HEK293T (cell line): ENCODE results near the gene TMPRSS6.

Experiments
- CTCF ChIA-PET: fragments of 350-600 bp; formaldehyde crosslinking; extraction: SDS; loops from one replicate; lab custom pipeline; 2021; ENCODE audit warnings: antibody characterized with exemption, inconsistent platforms; lab: Yijun Ruan, JAX
- POLR2A ChIA-PET: fragments of 350-600 bp; formaldehyde crosslinking; extraction: SDS; loops from one replicate; lab custom pipeline; 2020; ENCODE audit warnings: antibody characterized with exemption, inconsistent platforms; lab: Yijun Ruan, JAX
- DNase-seq: peaks from one replicate; pipeline ENCODE4 v3.0.0; 2012; ENCODE audit warnings: mixed read lengths; ENCODE audit errors: extremely low spot score
- ARNT ChIP-seq: fragments of 450-650 bp; IDR thresholded peaks from 2 replicates; pipeline ENCODE4 v1.6.1; 2017; ENCODE audit warnings: mild to moderate bottlenecking
- BHLHE40 ChIP-seq: fragments of 450-650 bp; IDR thresholded peaks from 2 replicates; pipeline ENCODE4 v1.6.1; 2016; ENCODE audit warnings: mild to moderate bottlenecking, moderate library complexity, borderline replicate concordance
- CTBP1 ChIP-seq: fragments of 450-650 bp; IDR thresholded peaks from 2 replicates; pipeline ENCODE4 v1.6.1; 2016; ENCODE audit warnings: borderline replicate concordance
- ELF4 ChIP-seq: fragments of 450-650 bp; IDR thresholded peaks from 2 replicates; pipeline ENCODE4 v1.6.1; 2017; ENCODE audit warnings: antibody characterized with exemption
- FOXA1 ChIP-seq: fragments of 450-650 bp; IDR thresholded peaks from 2 replicates; pipeline ENCODE4 v1.6.1; 2016; ENCODE audit warnings: mild to moderate bottlenecking
- FOXK2 ChIP-seq: fragments of 450-650 bp; IDR thresholded peaks from 2 replicates; pipeline ENCODE4 v1.6.1; 2016; ENCODE audit warnings: mild to moderate bottlenecking
- FOXM1 ChIP-seq: fragments of 450-650 bp; IDR thresholded peaks from 2 replicates; pipeline ENCODE4 v1.6.1; 2017; ENCODE audit warnings: mild to moderate bottlenecking, borderline replicate concordance
- HDGF ChIP-seq: fragments of 450-650 bp; IDR thresholded peaks from 2 replicates; pipeline ENCODE4 v1.6.1; 2017; ENCODE audit warnings: antibody characterized with exemption, borderline replicate concordance
- L3MBTL2 ChIP-seq: fragments of 450-650 bp; conservative IDR thresholded peaks from 2 replicates; pipeline ENCODE4 v1.6.1; 2016; ENCODE audit warnings: mild to moderate bottlenecking
- LEF1 ChIP-seq: fragments of 450-650 bp; IDR thresholded peaks from 2 replicates; pipeline ENCODE4 v1.6.1; 2017; ENCODE audit warnings: mild to moderate bottlenecking, borderline replicate concordance
- NFRKB ChIP-seq: fragments of 450-650 bp; IDR thresholded peaks from 2 replicates; pipeline ENCODE4 v1.6.1; 2016; ENCODE audit warnings: mild to moderate bottlenecking, moderate library complexity
- PKNOX1 ChIP-seq: fragments of 450-650 bp; IDR thresholded peaks from 2 replicates; pipeline ENCODE4 v1.6.1; 2016
- SP1 ChIP-seq: fragments of 450-650 bp; IDR thresholded peaks from 2 replicates; pipeline ENCODE4 v1.6.1; 2017
- SUZ12 ChIP-seq: fragments of 450-650 bp; IDR thresholded peaks from 2 replicates; pipeline ENCODE4 v1.6.1; 2016; ENCODE audit warnings: mild to moderate bottlenecking
- TARDBP ChIP-seq: fragments of 450-650 bp; IDR thresholded peaks from 2 replicates; pipeline ENCODE4 v1.6.1; 2016
- ZNF384 ChIP-seq: fragments of 450-650 bp; IDR thresholded peaks from 2 replicates; pipeline ENCODE4 v1.6.1; 2016

The TMPRSS6 gene

GRCh38 chr22:37123649-37124048 is 14.1 kb upstream of the TMPRSS6 start:
- TF ChIP-seq BHLHE40 (no peak), FOXK2 (no peak), FOXA1 (no peak), SUZ12 (no peak), PKNOX1 (no peak), FOXM1 (no peak), TARDBP (no peak), ELF4 (no peak), ZNF384 (no peak), SP1 (no peak), LEF1 (no peak), CTBP1 (no peak)
- ChIA-PET CTCF (interaction anchor here (0.9 kb wide), 1 partner anchor 18 kb away, joined by 3 read pairs; no protein-coding TSS in a partner anchor), POLR2A (no interaction called here)
- DNase-seq = no peak

GRCh38 chr22:37122598-37123180 is 13.2 kb upstream of the TMPRSS6 start:
- ChIA-PET CTCF (interaction anchor here (0.6 to 0.9 kb wide), 2 partner anchors 19 to 761 kb away, joined by 3 to 4 read pairs; no protein-coding TSS in a partner anchor), POLR2A (no interaction called here)
- TF ChIP-seq ZNF384 (no peak), ARNT (no peak), L3MBTL2 (no peak), LEF1 (no peak), FOXA1 (no peak), NFRKB (no peak), SUZ12 (no peak), FOXK2 (no peak)
- no peak for DNase-seq

GRCh38 chr22:37121887-37122591 is 12.5 kb upstream of the TMPRSS6 start:
- TF ChIP-seq CTBP1 (no peak), ELF4 (no peak), HDGF (no peak), BHLHE40 (no peak), SUZ12 (no peak), TARDBP (no peak), ARNT (no peak), FOXA1 (no peak), SP1 (no peak), NFRKB (no peak), LEF1 (no peak), PKNOX1 (no peak), FOXM1 (no peak), L3MBTL2 (no peak), ZNF384 (no peak), FOXK2 (no peak)
- DNase-seq = no peak
- ChIA-PET POLR2A (no interaction called here), CTCF (no interaction called here)

GRCh38 chr22:37120569-37121340 is 11.2 kb upstream of the TMPRSS6 start:
- POLR2A ChIA-PET = no interaction called here
- TF ChIP-seq FOXM1 = no peak
- no peak for TF ChIP-seq L3MBTL2
- TF ChIP-seq BHLHE40 = no peak
- no peak for TF ChIP-seq FOXK2
- no peak for TF ChIP-seq LEF1
- no peak for TF ChIP-seq NFRKB
- TF ChIP-seq PKNOX1 = no peak
- TF ChIP-seq ELF4 = no peak
- no peak for TF ChIP-seq FOXA1
- TF ChIP-seq TARDBP = no peak
- no peak for TF ChIP-seq SUZ12
- DNase-seq = no peak
- CTCF ChIA-PET = interaction anchor here (0.6 kb wide), 2 partner anchors 51 to 78 kb away, joined by 3 to 4 read pairs; no protein-coding TSS in a partner anchor

GRCh38 chr22:37119872-37120271 is 10.4 kb upstream of the TMPRSS6 start:
- ChIA-PET CTCF (interaction anchor here (0.6 kb wide), 2 partner anchors 50 to 52 kb away, joined by 3 read pairs; no protein-coding TSS in a partner anchor), POLR2A (no interaction called here)
- no peak for DNase-seq
- no peak for TF ChIP-seq SP1
- no peak for TF ChIP-seq ZNF384
- no peak for TF ChIP-seq BHLHE40
- no peak for TF ChIP-seq HDGF
- no peak for TF ChIP-seq CTBP1
- no peak for TF ChIP-seq TARDBP
- TF ChIP-seq ARNT = no peak
- no peak for TF ChIP-seq FOXA1
- no peak for TF ChIP-seq ELF4
- TF ChIP-seq L3MBTL2 = no peak
- no peak for TF ChIP-seq LEF1
- TF ChIP-seq FOXK2 = no peak
- TF ChIP-seq SUZ12 = no peak
- no peak for TF ChIP-seq FOXM1
- TF ChIP-seq NFRKB = no peak
- TF ChIP-seq PKNOX1 = no peak
